CD14-positive monocyte (primary cell): ENCODE data around the gene KRTAP10-10. TPM values are rescaled to one million over a fixed set of nuclear protein-coding genes. Genes with fewer than 3 reads are reported as not detected.
"Not testable (repeated sequence)": the region's sequence is repeated elsewhere in the genome, so short reads cannot be mapped to it uniquely, and the experiment has no call there.

Source experiments
- DNase-seq, 3 donors: peaks; one replicate each; pipeline ENCODE4 v3.0.0-alpha.2; 2011 to 2022
- H2AFZ ChIP-seq: 2 replicates; pipeline ENCODE4 v1.6.0; 2012; ENCODE audit warnings: mild to moderate bottlenecking, low read depth, low read length, inconsistent platforms; ENCODE audit not compliant: insufficient read depth, poor library complexity, severe bottlenecking
- H3K27ac ChIP-seq, 2 donors: 1 replicate in 1 of 2; 2 replicates in 1 of 2; pipeline ENCODE4 v1.5.1; 2012 to 2013; ENCODE audit warnings: low read length in 2 of 2, control low read depth in 1 of 2, inconsistent platforms in 1 of 2, low read depth in 1 of 2, mild to moderate bottlenecking in 1 of 2
- H3K27me3 ChIP-seq, 2 donors: one replicate each; pipeline versions ENCODE4 v1.6.0 to v1.6.1; 2011 to 2013; ENCODE audit warnings: low read length in 2 of 2; ENCODE audit not compliant: control insufficient read depth in 2 of 2, insufficient read depth in 2 of 2
- H3K36me3 ChIP-seq, 2 donors: replicated peaks in 1 of 2; 1 replicate in 1 of 2; 2 replicates in 1 of 2; pipeline versions ENCODE4 v1.5.1 to v1.6.1; 2012 to 2013; ENCODE audit warnings: low read length in 2 of 2, control low read depth in 1 of 2, inconsistent platforms in 1 of 2, mild to moderate bottlenecking in 1 of 2; ENCODE audit not compliant: insufficient read depth in 2 of 2, control insufficient read depth in 1 of 2
- H3K4me1 ChIP-seq, 2 donors: 1 replicate in 1 of 2; 2 replicates in 1 of 2; pipeline versions ENCODE4 v1.5.1 to v1.6.1; 2012 to 2013; ENCODE audit warnings: low read length in 2 of 2, control low read depth in 1 of 2, inconsistent platforms in 1 of 2, mild to moderate bottlenecking in 1 of 2, moderate library complexity in 1 of 2; ENCODE audit not compliant: insufficient read depth in 2 of 2, control insufficient read depth in 1 of 2
- H3K4me2 ChIP-seq: replicated peaks from 2 replicates; pipeline ENCODE3; 2012; ENCODE audit warnings: low read length, moderate library complexity, mild to moderate bottlenecking; ENCODE audit not compliant: poor library complexity, severe bottlenecking; ENCODE audit errors: extremely low read depth
- H3K4me3 ChIP-seq, 3 experiments: fragments of 200-600 bp in 1 of 3; sonication (generic) in 1 of 3; replicated peaks in 1 of 3; 1 replicate in 2 of 3; 2 replicates in 1 of 3; pipeline ENCODE4 v1.5.1; 2011 to 2013; ENCODE audit warnings: low read length in 3 of 3, mild to moderate bottlenecking in 3 of 3, control low read depth in 2 of 3, low read depth in 2 of 3, inconsistent platforms in 1 of 3, moderate library complexity in 1 of 3
- H3K79me2 ChIP-seq: 2 replicates; pipeline ENCODE4 v1.6.0; 2012; ENCODE audit warnings: mild to moderate bottlenecking, control low read depth, inconsistent platforms, low read length, moderate library complexity; ENCODE audit not compliant: insufficient read depth
- H3K9ac ChIP-seq: 2 replicates; pipeline ENCODE4 v1.6.0; 2017; ENCODE audit warnings: low read length, mild to moderate bottlenecking; ENCODE audit not compliant: insufficient read depth, poor library complexity, severe bottlenecking
- H3K9me3 ChIP-seq, 2 donors: replicated peaks in 1 of 2; 1 replicate in 1 of 2; 2 replicates in 1 of 2; pipeline versions ENCODE4 v1.5.1 to v1.6.1; 2012 to 2013; ENCODE audit warnings: low read length in 2 of 2, control low read depth in 1 of 2; ENCODE audit not compliant: control insufficient read depth in 1 of 2, insufficient read depth in 1 of 2
- H4K20me1 ChIP-seq: 2 replicates; pipeline ENCODE4 v1.6.0; 2012; ENCODE audit warnings: mild to moderate bottlenecking, low read length, control low read depth, moderate library complexity; ENCODE audit not compliant: insufficient read depth
- H3K27ac Mint-ChIP-seq, 7 donors: one replicate each; pipeline ENCODE4 v1.8.0; 2020; ENCODE audit warnings: mild to moderate bottlenecking in 7 of 7, mixed read lengths in 7 of 7, moderate library complexity in 6 of 7, inconsistent platforms in 2 of 7
- H3K27me3 Mint-ChIP-seq, 3 donors: one replicate each; pipeline ENCODE4 v1.8.0; 2021 to 2022; ENCODE audit warnings: low read depth in 3 of 3, mild to moderate bottlenecking in 3 of 3, mixed read lengths in 3 of 3, moderate library complexity in 3 of 3, inconsistent platforms in 1 of 3
- H3K36me3 Mint-ChIP-seq, 2 donors: one replicate each; pipeline ENCODE4 v1.8.0; 2020; ENCODE audit warnings: mixed read lengths in 2 of 2, inconsistent platforms in 1 of 2, mild to moderate bottlenecking in 1 of 2
- H3K4me1 Mint-ChIP-seq: one replicate; pipeline ENCODE4 v1.8.0; 2020; ENCODE audit warnings: mild to moderate bottlenecking, mixed read lengths
- H3K4me3 Mint-ChIP-seq, 2 donors: one replicate each; pipeline ENCODE4 v1.8.0; 2020; ENCODE audit warnings: mild to moderate bottlenecking in 2 of 2, mixed read lengths in 2 of 2, moderate library complexity in 1 of 2
- H3K9me3 Mint-ChIP-seq, 7 donors: one replicate each; pipeline ENCODE4 v1.8.0; 2020 to 2022; ENCODE audit warnings: mixed read lengths in 7 of 7, mild to moderate bottlenecking in 6 of 7, moderate library complexity in 6 of 7, inconsistent platforms in 2 of 7
- WGBS: methylation state at CpG from one replicate; pipeline ENCODE4 v1.1.5; 2013; ENCODE audit warnings: missing lambda C conversion rate; ENCODE audit not compliant: insufficient coverage; 5-methylcytosine and 5-hydroxymethylcytosine counted together
- intact Hi-C, 2 donors: fragments of 100-400 bp; cut with micrococcal nuclease; formaldehyde crosslinking; loops; one replicate each; pipeline versions ENCODE4 v1.15.0 to v1.15.1; 2023
- polyA plus RNA-seq, 3 donors: library from polyadenylated mRNA; depleted of rRNA in 1 of 3; unstranded in 2 of 3; stranded (reverse) in 1 of 3; fragments of 300-500 nt in 2 of 3; fragments of >200 nt in 1 of 3; fragmentation: Illumina TruSeq in 2 of 3; gene quantifications; 1 replicate in 2 of 3; 2 replicates in 1 of 3; pipeline ENCODE4 v1.2.3, GENCODE V29; 2012 to 2021
- TF ChIP-seq, protein P1 (sequence below): fragments of 200-600 bp; IDR thresholded peaks from one replicate; pipeline ENCODE4 v1.8.0; 2022; ENCODE audit warnings: antibody characterized with exemption, mild to moderate bottlenecking

The KRTAP10-10 gene
- polyA plus RNA-seq, 3 donors, result not detected

DNA sequence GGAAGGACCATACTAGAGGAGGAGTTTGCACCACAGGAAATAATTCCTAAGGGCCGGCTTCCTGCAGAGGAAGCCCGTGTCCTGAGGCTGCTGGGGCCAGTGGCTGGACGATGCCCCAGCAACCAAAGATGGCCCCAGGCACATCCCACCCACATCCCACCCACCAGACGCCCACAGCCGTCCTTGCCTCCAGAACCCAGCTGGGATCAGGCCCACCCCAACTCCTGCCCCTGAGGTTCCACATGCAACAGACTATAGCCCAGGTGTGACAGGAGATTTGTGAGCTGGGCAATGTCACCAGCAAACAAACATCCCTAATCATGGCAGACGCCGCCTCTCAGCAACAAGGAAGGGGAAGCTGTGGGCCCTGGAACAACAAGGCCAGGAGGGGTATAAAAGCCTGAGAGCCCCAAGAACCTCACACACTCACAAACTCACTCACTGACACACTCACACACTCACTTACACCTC lies 10.4 kb upstream of the KRTAP10-10 start, which contains the start of gene KRTAP10-9:
TSS of gene KRTAP10-9 (plus strand) at position 421 of the 471 bp plus-strand sequence. CDS start 79 bp downstream, outside the sequence.
- no peak for DNase-seq
- H4K20me1 ChIP-seq, result no peaks in the 10 kb centered on the region
- no peak within 1 kb of the TSS for H2AFZ ChIP-seq
- Mint-ChIP-seq H3K4me1 (no peaks in the 10 kb centered on the region), H3K36me3 (no peaks in the 10 kb centered on the region), H3K27ac (peak within 1 kb of the TSS in 1 of 7 donors; percentile 25), H3K27me3 (peaks cover 7 to 14% (median 10%) of the 10 kb centered on the region in 3 donors), H3K4me3 (no peak within 1 kb of the TSS), H3K9me3 (peaks cover 42 to 64% (median 55%) of the 10 kb centered on the region in 7 donors)
- no peaks in the 10 kb centered on the region for H3K36me3 ChIP-seq
- 44% methylated on average over 5 of the region's 7 CpGs for WGBS
- TF ChIP-seq, protein P1, sequence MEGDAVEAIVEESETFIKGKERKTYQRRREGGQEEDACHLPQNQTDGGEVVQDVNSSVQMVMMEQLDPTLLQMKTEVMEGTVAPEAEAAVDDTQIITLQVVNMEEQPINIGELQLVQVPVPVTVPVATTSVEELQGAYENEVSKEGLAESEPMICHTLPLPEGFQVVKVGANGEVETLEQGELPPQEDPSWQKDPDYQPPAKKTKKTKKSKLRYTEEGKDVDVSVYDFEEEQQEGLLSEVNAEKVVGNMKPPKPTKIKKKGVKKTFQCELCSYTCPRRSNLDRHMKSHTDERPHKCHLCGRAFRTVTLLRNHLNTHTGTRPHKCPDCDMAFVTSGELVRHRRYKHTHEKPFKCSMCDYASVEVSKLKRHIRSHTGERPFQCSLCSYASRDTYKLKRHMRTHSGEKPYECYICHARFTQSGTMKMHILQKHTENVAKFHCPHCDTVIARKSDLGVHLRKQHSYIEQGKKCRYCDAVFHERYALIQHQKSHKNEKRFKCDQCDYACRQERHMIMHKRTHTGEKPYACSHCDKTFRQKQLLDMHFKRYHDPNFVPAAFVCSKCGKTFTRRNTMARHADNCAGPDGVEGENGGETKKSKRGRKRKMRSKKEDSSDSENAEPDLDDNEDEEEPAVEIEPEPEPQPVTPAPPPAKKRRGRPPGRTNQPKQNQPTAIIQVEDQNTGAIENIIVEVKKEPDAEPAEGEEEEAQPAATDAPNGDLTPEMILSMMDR, result no peak
- no peaks in the 10 kb centered on the region for H3K4me1 ChIP-seq
- no peak within 1 kb of the TSS for H3K9ac ChIP-seq
- no peak within 1 kb of the TSS for H3K4me2 ChIP-seq
- no peaks in the 10 kb centered on the region for H3K27me3 ChIP-seq
- H3K9me3 ChIP-seq, result peaks cover 38% of the 10 kb centered on the region in 2 donors
- no peak within 1 kb of the TSS for H3K4me3 ChIP-seq
- intact Hi-C loops, result no loop called here
- H3K27ac ChIP-seq, result no peak within 1 kb of the TSS
- no peaks in the 10 kb centered on the region for H3K79me2 ChIP-seq

DNA sequence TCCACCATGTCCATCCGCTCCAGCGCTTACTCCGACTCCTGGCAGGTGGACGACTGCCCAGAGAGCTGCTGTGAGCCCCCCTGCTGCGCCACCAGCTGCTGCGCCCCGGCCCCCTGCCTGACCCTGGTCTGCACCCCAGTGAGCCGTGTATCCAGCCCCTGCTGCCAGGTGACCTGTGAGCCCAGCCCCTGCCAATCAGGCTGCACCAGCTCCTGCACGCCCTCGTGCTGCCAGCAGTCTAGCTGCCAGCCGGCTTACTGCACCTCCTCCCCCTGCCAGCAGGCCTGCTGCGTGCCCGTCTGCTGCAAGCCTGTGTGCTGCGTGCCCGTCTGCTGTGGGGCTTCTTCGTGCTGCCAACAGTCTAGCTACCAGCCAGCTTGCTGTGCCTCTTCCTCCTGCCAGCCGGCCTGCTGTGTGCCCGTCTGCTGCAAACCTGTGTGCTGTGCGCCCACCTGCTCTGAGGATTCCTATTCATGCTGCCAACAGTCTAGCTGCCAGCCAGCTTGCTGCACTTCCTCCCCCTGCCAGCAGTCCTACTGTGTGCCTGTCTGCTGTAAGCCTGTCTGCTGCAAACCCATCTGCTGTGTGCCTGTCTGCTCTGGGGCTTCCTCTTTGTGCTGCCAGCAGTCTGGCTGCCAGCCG lies 9.9 kb upstream of the KRTAP10-10 start:
- H3K4me1 Mint-ChIP-seq, H3K36me3 Mint-ChIP-seq, H3K79me2 ChIP-seq, H3K4me1 ChIP-seq, H3K27me3 ChIP-seq, H3K36me3 ChIP-seq, H3K4me3 Mint-ChIP-seq, H3K27ac ChIP-seq, H3K9ac ChIP-seq, H2AFZ ChIP-seq, H3K4me3 ChIP-seq, H3K4me2 ChIP-seq, intact Hi-C loops, H4K20me1 ChIP-seq, DNase-seq: not testable (repeated sequence)
- peaks cover 42 to 69% (median 58%) of the 10 kb centered on the region in 7 donors for H3K9me3 Mint-ChIP-seq
- WGBS, result 84% methylated on average over 14 of the region's 20 CpGs
- peak overlapping the region in 1 of 7 donors; percentile 25 for H3K27ac Mint-ChIP-seq
- peaks cover 6 to 14% (median 8%) of the 10 kb centered on the region in 3 donors for H3K27me3 Mint-ChIP-seq
- peaks cover 38 to 42% of the 10 kb centered on the region in 2 donors for H3K9me3 ChIP-seq

DNA sequence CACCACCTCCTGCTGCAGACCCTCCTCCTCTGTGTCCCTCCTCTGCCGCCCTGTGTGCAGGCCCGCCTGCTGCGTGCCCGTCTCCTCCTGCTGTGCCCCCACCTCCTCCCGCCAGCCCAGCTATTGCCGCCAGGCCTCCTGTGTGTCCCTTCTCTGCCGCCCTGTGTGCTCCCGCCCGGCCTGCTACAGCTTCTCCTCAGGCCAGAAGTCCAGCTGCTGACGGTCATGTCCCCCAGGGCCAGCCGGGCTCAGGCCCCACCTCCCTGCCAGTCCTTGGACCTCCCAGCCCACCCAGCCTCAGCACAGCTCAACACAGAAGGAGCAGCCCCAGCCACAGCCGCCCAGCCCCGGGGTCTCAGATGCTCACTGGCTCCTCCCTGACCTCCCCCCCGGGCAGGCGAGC lies 9.3 kb upstream of the KRTAP10-10 start:
- H3K36me3 ChIP-seq, H3K4me2 ChIP-seq, H3K4me3 Mint-ChIP-seq, intact Hi-C loops, H3K9ac ChIP-seq, H3K4me3 ChIP-seq, H2AFZ ChIP-seq, H3K79me2 ChIP-seq, H3K27ac Mint-ChIP-seq, H3K4me1 Mint-ChIP-seq, H3K4me1 ChIP-seq, H3K27me3 ChIP-seq, DNase-seq, H3K36me3 Mint-ChIP-seq, H4K20me1 ChIP-seq, H3K27ac ChIP-seq: not testable (repeated sequence)
- H3K9me3 Mint-ChIP-seq, result peaks cover 38 to 70% (median 56%) of the 10 kb centered on the region in 7 donors
- peaks cover 6 to 18% (median 7%) of the 10 kb centered on the region in 3 donors for H3K27me3 Mint-ChIP-seq
- WGBS, result 52% methylated on average over 7 of the region's 15 CpGs
- peaks cover 37 to 39% of the 10 kb centered on the region in 2 donors for H3K9me3 ChIP-seq
